Stimulated activated CD4-positive, alpha-beta T cell treated with anti-CD3 and anti-CD28 coated beads, Interleukin-12 subunit alpha, Interleukin-12 subunit beta, amount 100 ng/mL, for 24 hours (primary cell): ENCODE data around the gene SLC6A5.

ENCODE experiments used
- DNase-seq, 2 experiments: peaks; one replicate each; pipeline ENCODE4 v3.0.0-alpha.2; 2020; ENCODE audit warnings: low read depth in 2 of 2

Gene SLC6A5

GRCh38 chr11:20596205-20597153 is 2.9 kb upstream of the SLC6A5 start:
- DNase-seq: no peak

- no peak for DNase-seq
Observed at GRCh38 chr11:20597154-20597679, 2.2 kb upstream of the SLC6A5 start.

GRCh38 chr11:20597680-20598484 is 1.5 kb upstream of the SLC6A5 start:
- DNase-seq: no peak

GRCh38 chr11:20598492-20598891 is 916 bp upstream of the SLC6A5 start:
- DNase-seq: no peak

- no peak for DNase-seq
Observed at GRCh38 chr11:20600020-20600346, 575 bp downstream of the SLC6A5 start.

- DNase-seq: no peak
Observed at GRCh38 chr11:20600551-20600950, 1.1 kb downstream of the SLC6A5 start.

GRCh38 chr11:20601221-20601914 is 2.0 kb downstream of the SLC6A5 start:
- DNase-seq: no peak

- DNase-seq: no peak
Observed at GRCh38 chr11:20604295-20604803, 4.9 kb downstream of the SLC6A5 start.

GRCh38 chr11:20604864-20605601 is 5.6 kb downstream of the SLC6A5 start:
- DNase-seq: no peak

GRCh38 chr11:20605602-20606091 is 6.2 kb downstream of the SLC6A5 start:
- no peak for DNase-seq

GRCh38 chr11:20608934-20609333 is 9.5 kb downstream of the SLC6A5 start:
- no peak for DNase-seq

- DNase-seq: peak; percentile 36 to 65
Observed at GRCh38 chr11:20609727-20610707, 10.6 kb downstream of the SLC6A5 start.

GRCh38 chr11:20610825-20611224 is 11.4 kb downstream of the SLC6A5 start:
- DNase-seq: no peak

- no peak for DNase-seq
Observed at GRCh38 chr11:20611445-20611844, 12.0 kb downstream of the SLC6A5 start.

- DNase-seq: no peak
Observed at GRCh38 chr11:20611892-20612291, 12.5 kb downstream of the SLC6A5 start.

- no peak for DNase-seq
Observed at GRCh38 chr11:20612416-20612815, 13.0 kb downstream of the SLC6A5 start.

GRCh38 chr11:20616920-20617319 is 17.5 kb downstream of the SLC6A5 start:
- DNase-seq: no peak

GRCh38 chr11:20617346-20618005 is 18.1 kb downstream of the SLC6A5 start:
- no peak for DNase-seq

- DNase-seq: no peak
Observed at GRCh38 chr11:20618083-20618482, 18.7 kb downstream of the SLC6A5 start.
